HG02623 (cell line): ENCODE results near the gene STEAP2.

ENCODE experiments used
- ATAC-seq: cut with Tn5 transposase; IDR thresholded peaks from one replicate; pipeline ENCODE4 v1.9.1; 2021; ENCODE audit warnings: moderate library complexity; ENCODE audit not compliant: unreplicated experiment

The STEAP2 gene

DNA sequence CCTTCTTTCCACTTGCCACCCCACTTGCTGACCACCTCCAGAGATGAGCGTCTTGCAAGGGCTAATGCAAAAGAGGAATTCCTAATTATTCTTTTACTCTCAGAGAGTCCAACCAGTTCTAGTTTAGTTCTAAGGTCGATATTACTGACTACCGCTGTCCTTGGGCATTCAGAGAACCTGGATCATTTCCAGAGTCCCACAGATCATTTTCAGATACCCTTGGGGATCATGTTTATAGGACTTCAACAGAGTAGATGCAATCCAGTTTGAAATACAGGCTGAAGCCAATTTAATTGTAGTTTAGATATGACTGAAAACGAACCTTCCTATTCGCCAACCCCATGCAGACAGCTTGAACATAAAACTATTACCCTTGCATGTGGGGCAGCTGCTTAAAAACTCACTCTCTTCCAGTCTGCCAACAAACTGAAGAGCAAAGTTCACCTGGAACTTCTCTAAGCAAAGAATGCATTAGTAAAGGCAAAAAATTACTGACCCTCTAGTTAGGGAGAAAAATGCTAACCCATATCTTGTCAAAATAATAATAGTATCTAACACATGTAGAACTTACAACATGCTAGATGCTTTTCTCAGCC is 55.8 kb downstream of the STEAP2 start:
- ATAC-seq: no peak

DNA sequence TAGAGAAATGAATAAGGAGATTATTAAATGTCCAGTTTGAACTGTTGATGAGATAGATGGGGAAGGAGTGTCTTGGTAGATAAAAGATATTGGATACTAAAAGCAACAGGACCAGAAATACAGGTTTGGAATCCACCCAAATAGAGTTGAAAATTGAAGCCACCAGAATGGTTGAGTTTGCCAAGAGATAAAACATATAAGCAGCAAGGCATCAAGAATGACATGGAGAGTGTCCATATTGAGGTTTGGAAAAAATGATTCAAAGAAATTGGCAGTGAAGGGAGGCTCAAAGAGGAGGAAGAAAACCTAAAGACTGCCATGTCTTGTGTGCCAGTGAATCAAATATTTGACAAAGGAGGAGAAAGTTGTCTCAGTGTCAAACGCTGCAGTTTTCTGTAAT is 57.6 kb downstream of the STEAP2 start:
- ATAC-seq: no peak

DNA sequence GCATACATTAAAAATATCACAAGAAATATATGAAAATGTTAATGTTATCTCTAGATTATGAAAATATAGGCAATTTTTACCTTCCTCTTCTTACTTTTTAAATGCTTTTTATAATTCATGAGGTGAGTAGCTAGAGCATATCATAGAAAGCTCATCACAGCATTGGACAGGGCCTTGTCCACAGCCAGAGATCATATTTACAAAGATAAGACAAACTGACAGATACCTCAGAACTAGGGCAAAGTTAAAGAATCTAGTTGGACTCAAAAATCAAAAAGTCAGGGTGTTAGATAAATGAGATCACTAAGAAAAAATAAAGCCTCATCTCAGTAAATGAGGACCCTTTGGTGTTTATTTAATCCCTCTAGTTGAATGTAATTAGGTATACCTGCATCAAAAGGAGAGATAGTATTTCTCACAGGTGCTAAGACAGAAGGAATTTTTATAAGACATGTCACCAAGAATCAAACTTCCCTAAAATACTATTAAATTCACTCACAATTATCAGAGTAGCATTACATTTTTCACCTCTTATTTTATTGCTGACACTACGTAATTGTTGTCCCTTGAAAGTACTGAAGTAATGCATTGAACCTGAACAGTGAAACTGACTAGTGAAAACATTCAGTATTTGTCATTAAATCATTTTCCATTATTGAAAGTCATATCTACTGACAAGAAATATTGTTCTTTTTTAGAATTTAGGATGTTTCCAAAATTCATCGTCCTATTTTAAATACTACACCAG is 59.1 kb downstream of the STEAP2 start:
- no peak for ATAC-seq

DNA sequence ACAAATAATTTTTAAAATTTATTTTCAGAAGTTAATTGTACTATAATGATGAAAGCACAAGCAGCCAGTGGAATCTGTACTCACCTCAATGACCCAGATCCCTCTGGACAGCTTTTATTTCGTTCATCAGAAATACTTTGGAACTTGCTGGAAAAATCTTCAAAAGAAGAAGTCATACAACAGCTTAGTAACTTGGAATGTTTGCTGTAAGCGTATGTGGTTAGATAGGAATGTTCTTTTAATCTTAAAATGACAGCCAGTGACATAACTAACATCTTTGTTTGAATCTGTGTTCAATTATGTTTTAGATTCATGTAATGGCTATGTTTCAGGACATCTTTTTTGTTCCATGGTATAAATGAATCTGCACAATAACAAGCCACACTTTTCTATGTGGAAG is 60.2 kb downstream of the STEAP2 start:
- no peak for ATAC-seq

DNA sequence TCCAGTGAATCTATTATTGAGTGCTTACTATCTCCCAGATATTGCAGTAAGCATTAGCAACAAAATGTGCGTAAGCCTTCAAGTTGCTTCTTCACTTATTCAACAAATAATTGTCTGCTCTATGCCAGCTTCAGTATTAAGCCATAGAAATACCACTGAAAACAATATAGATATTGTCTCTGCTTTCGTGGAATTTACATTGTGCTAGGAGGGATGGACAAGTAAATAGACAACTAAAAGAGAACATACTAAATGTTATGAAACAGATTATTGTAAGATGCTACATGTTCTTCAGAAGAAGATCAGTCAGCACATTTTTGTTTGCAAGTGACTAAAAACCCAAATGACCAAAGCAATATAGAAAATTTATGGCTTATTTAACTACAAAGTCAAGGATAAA is 60.7 kb downstream of the STEAP2 start:
- ATAC-seq: no peak

DNA sequence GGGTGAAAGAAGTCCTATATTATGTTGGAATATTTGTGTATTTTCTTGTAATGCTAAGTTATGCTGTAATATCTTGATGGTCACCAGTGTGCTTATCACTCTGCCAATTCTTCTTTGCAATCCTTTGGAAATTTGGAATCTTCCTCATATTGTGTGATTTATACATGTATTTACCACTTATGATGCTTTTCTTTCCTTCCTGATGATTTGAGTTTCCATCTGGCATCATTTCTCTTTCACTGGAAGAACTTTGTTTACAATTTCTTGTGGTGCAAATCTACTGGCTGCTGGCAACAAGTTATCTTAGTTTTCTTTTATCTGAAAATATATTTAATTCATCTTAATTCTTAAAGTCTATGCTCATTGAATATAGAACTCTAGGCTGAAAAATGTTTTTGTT is 62.6 kb downstream of the STEAP2 start:
- ATAC-seq: no peak

DNA sequence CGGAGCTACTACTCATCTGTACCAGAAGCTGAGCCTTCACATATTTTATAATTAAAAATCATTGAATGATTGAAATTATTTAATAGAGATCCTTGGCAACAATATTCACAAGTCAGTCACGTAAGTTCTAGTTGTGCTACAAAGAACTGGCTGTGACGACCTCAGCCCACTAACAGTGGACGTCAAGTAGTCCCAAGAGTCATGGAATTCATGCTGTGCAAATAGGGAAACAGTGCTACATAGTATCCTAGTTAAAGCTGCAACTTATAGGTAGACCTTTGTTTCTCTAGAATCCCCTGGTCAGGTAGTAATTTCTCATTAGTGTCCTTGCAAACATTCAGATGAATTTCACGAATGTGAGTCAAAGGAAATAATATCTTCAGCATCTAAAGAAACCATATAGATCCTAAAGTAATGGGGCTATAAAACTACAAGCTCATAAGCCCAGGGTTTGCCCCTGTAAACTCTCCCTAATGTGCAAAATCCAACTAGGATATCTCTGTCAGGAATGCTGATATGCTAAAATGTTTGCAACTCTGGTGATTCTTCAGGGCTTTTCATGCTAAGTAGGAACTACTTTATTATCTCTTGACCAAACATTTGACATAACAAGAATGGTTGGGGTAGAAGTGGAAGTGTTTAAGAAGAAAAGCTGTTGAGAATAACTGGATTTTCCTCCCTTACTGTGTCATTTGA is 64.6 kb downstream of the STEAP2 start:
- no peak for ATAC-seq
